HCT116 (cell line): Measurements from ENCODE around the gene IFT57. TPM values are rescaled to one million over a fixed set of nuclear protein-coding genes. Genes with fewer than 3 reads are reported as not detected.

Experiments
- ATAC-seq: fragments of 200-7000 bp; cut with Tn5 transposase; 2 replicates; pipeline ENCODE4 v1.9.1; 2020; ENCODE audit warnings: mild to moderate bottlenecking, moderate library complexity
- BruUV-seq: library from RNA; stranded (reverse); fragments of 400-500 nt; replicated peaks from 2 replicates; lab custom pipeline; 2021; lab: Mats Ljungman, UMichigan
- CTCF ChIA-PET: fragments of 300-600 bp; sonication (Branson Sonifier 250); formaldehyde crosslinking; loops from one replicate; lab custom pipeline; 2021; ENCODE audit warnings: antibody characterized with exemption; lab: Charles Lee
- POLR2A ChIA-PET: fragments of 300-600, 350-600 bp; sonication (Branson Sonifier 250); formaldehyde crosslinking; loops from one replicate; lab custom pipeline; 2021; ENCODE audit warnings: antibody characterized with exemption; lab: Charles Lee
- RAD21 ChIA-PET, 2 experiments: fragments of 300-600 bp; sonication (Branson Sonifier 250); formaldehyde crosslinking; loops; one replicate each; lab custom pipeline; 2023; ENCODE audit warnings: low total read pairs in 2 of 2; ENCODE audit not compliant: uncharacterized antibody in 2 of 2, unreplicated experiment in 2 of 2, low non-redundant PET in 1 of 2; lab: Charles Lee
- DNase-seq: peaks from one replicate; pipeline ENCODE4 v3.0.0-alpha.2; 2010; ENCODE audit warnings: low read depth, low spot score
- H2AFZ ChIP-seq: fragments of 200-600 bp; shearing (Covaris generic), sonication (generic); 2 replicates; pipeline ENCODE4 v1.6.1; 2017; ENCODE audit warnings: low read depth, mixed run types, mixed read lengths, antibody characterized with exemption, low read length; ENCODE audit not compliant: poor library complexity, severe bottlenecking
- H3K27ac ChIP-seq: 2 replicates; pipeline ENCODE4 v1.5.1; 2012; ENCODE audit warnings: low read depth, low read length
- H3K27me3 ChIP-seq: fragments of 200-600 bp; sonication (generic); 2 replicates; pipeline ENCODE4 v1.6.1; 2016; ENCODE audit warnings: mixed run types, low read length, mixed read lengths; ENCODE audit not compliant: insufficient read depth
- H3K36me3 ChIP-seq, 2 experiments: fragments of 200-500 bp in 1 of 2; fragments of 200-600 bp in 1 of 2; sonication (Bioruptor generic) in 1 of 2; sonication (generic) in 1 of 2; 2 replicates each; pipeline versions ENCODE4 v1.5.1 to v1.6.1; 2014 to 2016; ENCODE audit warnings: low read length in 2 of 2, inconsistent platforms in 1 of 2, mixed read lengths in 1 of 2, mixed run types in 1 of 2; ENCODE audit not compliant: insufficient read depth in 2 of 2, control insufficient read depth in 1 of 2
- H3K4me1 ChIP-seq, 2 experiments: fragments of 200-600 bp in 1 of 2; sonication (generic) in 1 of 2; 2 replicates each; pipeline versions ENCODE4 v1.5.1 to v1.6.1; 2012 to 2017; ENCODE audit warnings: low read length in 2 of 2, inconsistent platforms in 1 of 2, mild to moderate bottlenecking in 1 of 2, mixed read lengths in 1 of 2, mixed run types in 1 of 2, moderate library complexity in 1 of 2; ENCODE audit not compliant: insufficient read depth in 2 of 2, control insufficient read depth in 1 of 2
- H3K4me2 ChIP-seq: fragments of 200-600 bp; sonication (generic); 2 replicates; pipeline ENCODE4 v1.6.1; 2017; ENCODE audit warnings: mixed run types, low read length, mixed read lengths
- H3K4me3 ChIP-seq, 2 experiments: fragments of 200-600 bp in 1 of 2; sonication (generic) in 1 of 2; replicated peaks in 1 of 2; 2 replicates each; pipeline ENCODE4 v1.5.1; 2011 to 2016; ENCODE audit warnings: low read length in 2 of 2, control low read depth in 1 of 2, low read depth in 1 of 2, mild to moderate bottlenecking in 1 of 2, mixed read lengths in 1 of 2, mixed run types in 1 of 2
- H3K79me2 ChIP-seq: fragments of 200-600 bp; sonication (generic); 2 replicates; pipeline ENCODE4 v1.6.1; 2017; ENCODE audit warnings: mild to moderate bottlenecking, mixed run types, low read length, moderate library complexity, mixed read lengths; ENCODE audit not compliant: insufficient read depth
- H3K9ac ChIP-seq: fragments of 200-600 bp; sonication (generic); 2 replicates; pipeline ENCODE4 v1.6.1; 2016; ENCODE audit warnings: low read length, mixed read lengths
- H3K9me2 ChIP-seq: fragments of 200-600 bp; sonication (generic), shearing (Covaris generic); 2 replicates; pipeline ENCODE4 v1.6.1; 2017; ENCODE audit warnings: mixed run types, mild to moderate bottlenecking, moderate library complexity; ENCODE audit not compliant: insufficient read depth
- H3K9me3 ChIP-seq, 2 experiments: fragments of 200-500 bp in 1 of 2; fragments of 200-600 bp in 1 of 2; sonication (Bioruptor generic) in 1 of 2; sonication (generic) in 1 of 2; 2 replicates each; pipeline ENCODE4 v1.6.1; 2014 to 2017; ENCODE audit warnings: low read length in 2 of 2, mixed read lengths in 2 of 2, inconsistent platforms in 1 of 2, low read depth in 1 of 2, mild to moderate bottlenecking in 1 of 2, mixed run types in 1 of 2, moderate library complexity in 1 of 2; ENCODE audit not compliant: control insufficient read depth in 1 of 2, insufficient read depth in 1 of 2
- H4K20me1 ChIP-seq: fragments of 200-600 bp; sonication (generic), shearing (Covaris generic); 2 replicates; pipeline ENCODE4 v1.6.1; 2017; ENCODE audit warnings: mixed run types, mild to moderate bottlenecking, moderate library complexity; ENCODE audit not compliant: insufficient read depth
- ATF3 ChIP-seq: IDR thresholded peaks from 2 replicates; pipeline ENCODE4 v1.6.1; 2012
- CEBPB ChIP-seq: IDR thresholded peaks from 2 replicates; pipeline ENCODE4 v1.6.1; 2012; ENCODE audit warnings: low read depth
- CTCF ChIP-seq, 3 experiments: fragments of 200-600 bp in 1 of 3; sonication (generic) in 1 of 3; IDR thresholded peaks in 2 of 3; conservative IDR thresholded peaks in 1 of 3; 2 replicates each; pipeline ENCODE4 v1.5.1; 2012 to 2017; ENCODE audit warnings: low read depth in 2 of 3, low read length in 2 of 3, antibody characterized with exemption in 1 of 3, borderline replicate concordance in 1 of 3, control low read depth in 1 of 3, mild to moderate bottlenecking in 1 of 3, mixed read lengths in 1 of 3, mixed run types in 1 of 3, moderate library complexity in 1 of 3; ENCODE audit not compliant: insufficient read depth in 1 of 3
- EGR1 ChIP-seq: IDR thresholded peaks from 2 replicates; pipeline ENCODE4 v1.6.1; 2012; ENCODE audit warnings: low read depth
- ELF1 ChIP-seq: IDR thresholded peaks from 2 replicates; pipeline ENCODE4 v1.6.1; 2012; ENCODE audit warnings: low read depth, borderline replicate concordance
- EZH2 ChIP-seq: fragments of 200-600 bp; sonication (generic); IDR thresholded peaks from 2 replicates; pipeline ENCODE4 v1.6.1; 2017; ENCODE audit warnings: antibody characterized with exemption, mixed run types
- EZH2phosphoT487 ChIP-seq: fragments of 200-600 bp; IDR thresholded peaks from 2 replicates; pipeline ENCODE4 v1.6.1; 2018; ENCODE audit warnings: antibody characterized with exemption, borderline replicate concordance
- FOSL1 ChIP-seq: IDR thresholded peaks from 2 replicates; pipeline ENCODE4 v1.6.1; 2012; ENCODE audit warnings: low read depth
- MAX ChIP-seq: IDR thresholded peaks from 2 replicates; pipeline ENCODE4 v1.6.1; 2012
- POLR2A ChIP-seq: IDR thresholded peaks from 2 replicates; pipeline ENCODE4 v1.7.0; 2011; ENCODE audit warnings: borderline replicate concordance; ENCODE audit not compliant: insufficient read depth, insufficient read length; ENCODE audit errors: extremely low read depth
- POLR2AphosphoS5 ChIP-seq: IDR thresholded peaks from 2 replicates; pipeline ENCODE4 v1.6.1; 2011; ENCODE audit warnings: mild to moderate bottlenecking, low read depth, low read length, moderate library complexity
- RAD21 ChIP-seq: IDR thresholded peaks from 2 replicates; pipeline ENCODE4 v1.6.1; 2012; ENCODE audit warnings: low read depth, mild to moderate bottlenecking
- SIN3A ChIP-seq: IDR thresholded peaks from 2 replicates; pipeline ENCODE4 v1.6.1; 2012; ENCODE audit warnings: low read depth
- SP1 ChIP-seq: IDR thresholded peaks from 2 replicates; pipeline ENCODE4 v1.6.1; 2012; ENCODE audit warnings: low read depth
- TCF7L2 ChIP-seq: IDR thresholded peaks from 2 replicates; pipeline ENCODE4 v1.7.0; 2011; ENCODE audit warnings: borderline replicate concordance, inconsistent platforms; ENCODE audit not compliant: insufficient read depth, insufficient read length; ENCODE audit errors: extremely low read depth
- YY1 ChIP-seq: IDR thresholded peaks from 2 replicates; pipeline ENCODE4 v1.6.1; 2011; ENCODE audit warnings: low read length, low read depth, moderate library complexity, mild to moderate bottlenecking; ENCODE audit not compliant: insufficient replicate concordance; ENCODE audit errors: extremely low read depth
- ZBTB33 ChIP-seq: IDR thresholded peaks from 2 replicates; pipeline ENCODE4 v1.6.1; 2011; ENCODE audit warnings: mild to moderate bottlenecking, low read length, moderate library complexity; ENCODE audit not compliant: insufficient replicate concordance; ENCODE audit errors: extremely low read depth
- ZFX ChIP-seq: fragments of 450-650 bp; IDR thresholded peaks from 2 replicates; pipeline ENCODE4 v1.6.1; 2017
- ZNF274 ChIP-seq: fragments of 200-500 bp; sonication (Bioruptor generic); IDR thresholded peaks from 2 replicates; pipeline ENCODE4 v1.6.1; 2014; ENCODE audit warnings: mild to moderate bottlenecking, low read depth, low read length, inconsistent platforms
- intact Hi-C: fragments of 100-400 bp; cut with micrococcal nuclease; formaldehyde crosslinking; loops from 2 replicates; pipeline ENCODE4 v1.10.0; 2022
- total RNA-seq: library from RNA; stranded (reverse); gene quantifications from one replicate; pipeline ENCODE4 v1.2.1, GENCODE V29; 2021; ENCODE audit not compliant: unreplicated experiment

IFT57 gene
- total RNA-seq, 1 experiment from 2014 or later: 38.4 TPM

GRCh38 chr3:108130701-108131474 lies 91.3 kb downstream of the IFT57 start (continued):
- TF ChIP-seq EZH2phosphoT487 (no peak), EZH2 (no peak), MAX (peak; percentile 50), SP1 (peak; percentile 92)

- Histone ChIP-seq H3K36me3 (no peaks in the 10 kb centered on the region), H3K9me3 (no peaks in the 10 kb centered on the region), H3K27me3 (no peaks in the 10 kb centered on the region), H2AFZ (peak overlapping the region; percentile 21), H3K9ac (no peak overlapping the region), H3K4me3 (no peak overlapping the region), H3K4me2 (no peak overlapping the region), H3K9me2 (no peaks in the 10 kb centered on the region), H4K20me1 (no peaks in the 10 kb centered on the region)
- DNase-seq: no peak
- ChIA-PET POLR2A (no interaction called here), CTCF (no interaction called here), RAD21 (no interaction called here)
- TF ChIP-seq ZFX: no peak
- TF ChIP-seq SIN3A: no peak; the same call in 1 of the 2 replicates
- no peak for TF ChIP-seq CTCF (IDR thresholded peaks at IDR 0.05 in 2 of 3, conservative IDR thresholded peaks at IDR 0.05 in 1 of 3; ENCODE audit: borderline replicate concordance in 1 of 3, insufficient read depth in 1 of 3, low read depth in 2 of 3, low read length in 2 of 3)
- TF ChIP-seq FOSL1: no peak
- TF ChIP-seq SP1: no peak
- no peak for TF ChIP-seq EZH2phosphoT487
- TF ChIP-seq CEBPB: no peak
- TF ChIP-seq ZBTB33: no peak
- TF ChIP-seq MAX: no peak
- no peak for TF ChIP-seq TCF7L2
- TF ChIP-seq ELF1: no peak
- no peak for TF ChIP-seq POLR2A
- no peak for TF ChIP-seq YY1
- no peak for TF ChIP-seq ATF3
- TF ChIP-seq RAD21: no peak
- TF ChIP-seq EGR1: no peak
- TF ChIP-seq POLR2AphosphoS5: no peak
- TF ChIP-seq ZNF274: no peak
- TF ChIP-seq, all 23 proteins: peak for 0
- intact Hi-C loops: no loop called here
- no peaks in the 10 kb centered on the region for H3K79me2 ChIP-seq
- no TSS peak for BruUV-seq
- no peak overlapping the region for H3K27ac ChIP-seq
- no peak for ATAC-seq
- H3K4me1 ChIP-seq: peaks cover 0 to 45% of the 10 kb centered on the region in 2 experiments
These were observed 92.0 kb downstream of the IFT57 start for GRCh38 chr3:108130236-108130635.
